NCI-H1417 treated with DMSO at 0.1 percent for 48 hours (cell line): ENCODE results near the gene ST14.

ENCODE experiments used
- DNase-seq: peaks from one replicate; lab custom pipeline; 2025; lab: John Stamatoyannopoulos, UW

Gene ST14

DNA sequence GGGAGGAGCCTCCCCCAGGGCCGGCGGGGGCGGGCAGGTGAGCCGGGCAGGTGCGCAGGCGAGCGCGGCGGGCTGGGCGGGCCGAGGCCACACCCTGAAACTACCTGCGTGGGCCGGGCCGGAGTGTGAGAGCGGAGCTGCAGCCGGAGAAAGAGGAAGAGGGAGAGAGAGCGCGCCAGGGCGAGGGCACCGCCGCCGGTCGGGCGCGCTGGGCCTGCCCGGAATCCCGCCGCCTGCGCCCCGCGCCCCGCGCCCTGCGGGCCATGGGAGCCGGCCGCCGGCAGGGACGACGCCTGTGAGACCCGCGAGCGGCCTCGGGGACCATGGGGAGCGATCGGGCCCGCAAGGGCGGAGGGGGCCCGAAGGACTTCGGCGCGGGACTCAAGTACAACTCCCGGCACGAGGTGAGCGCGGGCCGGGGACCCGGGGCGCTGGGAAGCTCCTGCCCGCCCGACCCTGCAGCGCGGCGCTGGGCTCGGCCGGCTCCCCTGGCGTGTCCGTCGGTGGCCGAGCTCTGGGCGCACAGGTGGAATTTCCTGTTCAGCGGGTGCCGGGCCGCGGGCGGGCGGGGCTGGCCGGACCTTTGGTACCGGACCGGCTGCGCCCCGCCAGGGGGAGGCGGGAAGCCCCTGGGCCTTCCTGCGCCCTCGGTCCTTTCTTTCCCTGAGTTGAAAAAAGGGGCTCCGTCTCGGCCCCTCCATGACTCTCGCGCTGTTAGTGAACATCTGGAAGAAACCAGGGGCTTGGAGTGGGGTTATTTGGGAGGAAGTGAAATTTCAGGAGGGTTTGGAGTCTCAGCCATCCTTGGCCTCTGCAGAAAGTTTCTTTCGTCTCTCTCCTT lies at the start of gene ST14:
ST14 (plus strand) TSS at position 126 of the 841 bp plus-strand sequence; CDS start at position 324, 198 bp downstream.
- peak; percentile 7 for DNase-seq

DNA sequence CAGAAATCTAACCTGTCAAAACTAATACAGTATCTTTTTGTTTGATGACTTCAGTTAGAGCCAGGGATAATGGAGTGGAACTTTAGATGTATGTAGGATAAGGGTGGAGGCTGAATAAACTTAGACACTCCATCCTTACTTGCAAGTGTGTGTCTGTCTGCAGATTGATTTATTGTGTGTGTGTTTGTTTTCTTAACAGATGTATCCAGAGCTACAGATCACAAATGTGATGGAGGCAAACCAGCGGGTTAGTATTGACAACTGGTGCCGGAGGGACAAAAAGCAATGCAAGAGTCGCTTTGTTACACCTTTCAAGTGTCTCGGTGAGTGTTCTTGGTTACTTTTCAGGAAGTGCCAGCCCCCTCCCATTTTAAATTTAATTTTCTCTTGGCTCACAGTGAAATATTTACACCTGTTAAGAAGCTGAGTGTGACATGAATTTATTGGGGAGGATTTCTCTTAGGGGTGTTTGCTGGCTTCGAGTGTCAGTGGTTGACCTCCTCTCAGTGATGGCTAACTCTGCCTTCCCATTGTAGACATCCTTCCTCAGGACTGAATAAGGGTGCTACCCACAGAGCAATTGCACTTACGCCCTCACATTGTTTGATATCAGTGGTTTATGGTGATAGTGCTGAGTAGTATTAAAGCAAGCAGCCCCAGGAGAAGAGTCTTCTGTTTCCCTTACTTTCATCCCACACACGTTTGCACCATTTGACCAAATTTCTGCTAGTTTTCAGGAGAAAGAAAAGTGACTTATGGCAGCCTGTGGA lies 49.1 kb upstream of the ST14 start:
- DNase-seq = no peak

DNA sequence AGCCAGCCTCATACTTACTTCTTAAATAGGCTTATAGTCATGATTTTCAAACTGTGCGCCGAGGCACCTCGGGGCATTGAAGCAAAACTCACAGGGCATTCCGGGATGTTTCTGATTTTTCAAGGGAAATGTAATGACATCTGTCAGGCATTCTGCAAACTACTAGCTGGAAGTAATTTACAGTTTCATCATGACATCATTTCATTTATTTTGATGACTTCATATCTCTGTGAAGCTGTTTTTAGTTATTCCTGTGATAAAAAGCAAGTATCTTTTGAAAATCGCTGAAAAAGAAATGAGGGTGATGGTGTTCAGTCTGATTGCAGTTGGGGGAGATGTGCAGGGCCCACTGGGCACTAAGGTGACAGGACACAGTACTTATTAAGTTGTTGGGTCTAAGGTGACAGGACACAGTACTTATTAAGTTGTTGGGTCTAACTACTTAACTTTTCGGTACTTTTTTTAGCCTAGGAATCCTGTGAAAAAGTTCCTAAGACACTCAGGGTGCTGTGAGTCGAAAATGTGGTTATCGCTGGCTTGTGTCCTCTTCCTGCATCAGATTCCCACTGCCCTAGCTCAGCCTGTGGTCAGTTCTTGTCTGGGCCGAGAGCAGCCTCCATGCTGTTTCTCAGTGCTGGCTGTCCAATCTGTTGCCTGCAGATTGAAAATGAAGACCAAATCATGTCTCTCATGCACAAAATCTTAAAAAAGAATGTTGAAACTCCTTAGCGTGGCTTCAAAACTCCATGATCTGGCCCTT lies 47.3 kb upstream of the ST14 start:
- no peak for DNase-seq

DNA sequence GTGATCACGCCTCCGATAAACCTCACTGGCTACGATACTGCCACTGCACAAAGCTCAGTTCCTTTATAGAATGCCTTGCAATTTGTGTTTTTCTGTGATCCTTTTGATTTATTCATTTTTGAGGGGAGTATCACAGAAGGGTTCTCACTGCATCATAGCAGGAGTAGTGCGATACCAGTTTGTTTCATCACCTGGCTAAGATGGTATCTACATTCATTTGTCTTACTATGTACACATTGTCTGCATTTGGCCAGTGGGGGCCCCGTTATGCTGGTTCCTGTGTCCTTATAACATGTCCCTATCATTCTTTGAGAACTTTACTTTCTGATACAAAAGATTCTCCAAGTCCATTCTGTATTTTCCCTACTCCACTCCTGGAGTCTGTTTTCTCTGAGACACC lies 45.3 kb upstream of the ST14 start:
- DNase-seq = no peak

DNA sequence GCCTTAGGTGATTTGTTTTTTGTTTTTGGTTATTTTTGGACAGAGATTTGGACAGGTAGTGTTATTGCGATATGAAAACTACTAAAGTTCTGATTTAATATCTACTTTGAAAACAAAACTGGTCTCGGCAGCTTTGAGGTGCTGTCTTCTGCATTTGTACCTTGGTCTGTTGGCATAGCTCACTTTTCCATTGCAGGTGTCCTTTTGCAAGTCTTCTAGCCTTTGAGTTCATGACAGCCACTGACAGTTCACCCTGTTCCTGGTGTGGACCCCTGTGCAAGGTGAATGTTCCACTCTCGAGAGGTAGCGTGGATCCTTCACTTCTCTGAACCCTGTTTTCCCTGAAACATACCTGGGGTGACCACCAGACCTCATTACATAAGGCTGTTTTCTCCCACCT lies 44.9 kb upstream of the ST14 start:
- no peak for DNase-seq

DNA sequence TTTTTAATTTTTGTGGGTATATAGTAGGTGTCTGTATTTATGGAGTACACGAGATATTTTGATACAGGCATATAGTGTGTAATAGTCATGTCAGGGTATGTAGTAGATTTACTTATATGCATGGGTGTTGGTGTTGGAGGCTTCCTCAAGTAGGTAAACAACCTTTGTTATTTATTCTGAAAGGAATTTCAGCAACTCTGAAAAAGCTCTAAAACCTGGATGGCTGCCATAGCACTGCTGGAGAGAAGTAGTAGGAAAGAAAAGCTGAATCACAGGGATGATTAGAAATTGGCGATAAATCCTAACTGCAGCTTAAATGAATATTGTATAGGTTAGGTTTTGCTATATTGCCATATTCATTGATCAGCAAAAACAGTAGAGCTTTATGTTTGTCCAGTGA lies 44.4 kb upstream of the ST14 start:
- DNase-seq = no peak

DNA sequence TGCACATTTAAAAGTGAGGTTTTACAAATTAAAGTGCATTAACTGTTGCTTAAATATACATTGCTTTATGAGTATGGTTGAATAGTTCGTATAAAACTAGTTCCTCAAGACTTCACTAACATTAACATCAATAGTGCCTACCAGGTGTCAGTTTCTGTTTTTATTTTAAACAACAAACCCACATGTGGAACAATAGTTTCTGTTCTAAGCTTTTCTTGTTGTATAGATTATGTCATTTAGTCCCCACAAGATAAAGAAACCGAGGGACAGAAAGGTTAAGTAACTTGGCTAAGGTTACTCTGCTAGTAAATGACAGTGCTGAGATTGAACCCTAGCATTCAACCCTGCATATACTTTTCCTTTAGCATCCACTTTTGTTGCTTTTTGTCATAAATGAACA lies 41.4 kb upstream of the ST14 start:
- DNase-seq = no peak

DNA sequence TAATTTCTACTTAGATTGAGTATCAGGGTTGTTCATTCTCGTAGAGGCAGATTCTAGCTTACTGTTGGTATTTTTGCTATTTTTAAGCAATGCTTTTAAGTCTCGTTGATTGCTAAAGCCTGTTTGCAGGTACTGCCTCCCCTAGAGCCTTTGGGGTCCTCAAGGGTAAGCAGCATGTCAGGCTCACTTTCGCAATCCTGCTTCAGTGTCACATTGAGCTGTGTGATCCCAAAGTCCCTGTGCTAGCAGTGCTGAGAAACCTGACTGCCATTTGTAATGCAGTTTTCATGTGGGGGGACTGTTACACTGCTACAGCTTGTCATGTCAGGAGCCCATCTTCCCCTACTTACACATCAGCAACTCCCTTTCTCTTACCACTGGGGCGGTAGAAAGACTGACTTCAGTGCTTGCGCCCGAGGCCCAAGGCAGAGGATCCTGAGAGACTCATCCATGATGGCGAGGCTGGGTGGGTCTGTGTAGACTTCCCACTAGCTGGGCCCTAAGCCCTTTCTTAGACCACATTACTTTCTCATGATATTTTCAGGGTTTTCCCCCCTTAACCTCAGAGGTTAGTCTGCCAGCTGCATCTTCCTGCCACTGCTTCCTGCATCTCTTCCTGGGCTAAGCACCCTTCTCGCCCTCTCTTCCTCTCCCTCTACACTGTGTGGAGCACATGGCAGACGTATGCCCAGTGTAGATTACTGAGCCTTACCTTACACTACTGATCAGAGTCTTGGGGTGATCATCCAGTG lies 40.8 kb upstream of the ST14 start:
- DNase-seq = no peak

DNA sequence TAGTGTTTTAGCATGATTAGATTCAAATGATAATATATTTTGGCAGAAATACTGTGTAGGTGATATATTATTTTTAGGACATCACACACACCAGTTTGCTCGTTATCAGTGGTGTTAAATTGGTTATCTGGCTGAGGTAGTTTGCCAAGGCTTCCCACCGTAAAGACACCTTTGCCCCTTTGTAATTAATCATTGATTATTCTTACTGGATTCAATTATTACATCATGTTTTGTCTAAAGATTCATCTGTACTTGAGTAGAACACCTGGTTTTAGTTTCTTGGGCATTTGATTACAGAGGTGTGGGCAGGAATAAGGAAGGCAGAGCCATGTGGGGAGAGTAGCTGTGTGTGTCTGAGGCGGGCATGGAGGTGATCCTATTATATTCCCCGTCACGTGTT lies 39.5 kb upstream of the ST14 start:
- DNase-seq = no peak

DNA sequence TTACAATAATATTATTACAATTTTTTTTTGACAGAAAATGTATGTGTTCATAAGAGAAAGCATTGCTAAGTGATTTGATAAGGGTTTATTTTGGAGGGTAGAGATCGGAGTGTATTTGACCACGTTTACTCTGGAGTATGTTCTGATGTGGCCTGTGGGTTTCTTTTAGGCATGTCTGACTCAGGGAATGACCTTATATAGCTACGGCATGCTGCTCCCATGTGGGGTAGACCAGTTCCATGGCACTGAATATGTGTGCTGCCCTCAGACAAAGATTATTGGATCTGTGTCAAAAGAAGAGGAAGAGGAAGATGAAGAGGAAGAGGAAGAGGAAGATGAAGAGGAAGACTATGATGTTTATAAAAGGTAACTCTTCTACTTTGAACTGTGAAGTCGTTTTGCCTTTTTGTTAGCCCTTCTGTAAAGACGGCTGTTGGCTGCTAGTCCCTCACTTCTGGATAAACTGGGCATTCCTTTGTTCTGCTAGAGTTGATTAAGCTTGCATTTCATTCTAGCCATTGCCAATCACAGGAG lies 38.1 kb upstream of the ST14 start:
- no peak for DNase-seq

DNA sequence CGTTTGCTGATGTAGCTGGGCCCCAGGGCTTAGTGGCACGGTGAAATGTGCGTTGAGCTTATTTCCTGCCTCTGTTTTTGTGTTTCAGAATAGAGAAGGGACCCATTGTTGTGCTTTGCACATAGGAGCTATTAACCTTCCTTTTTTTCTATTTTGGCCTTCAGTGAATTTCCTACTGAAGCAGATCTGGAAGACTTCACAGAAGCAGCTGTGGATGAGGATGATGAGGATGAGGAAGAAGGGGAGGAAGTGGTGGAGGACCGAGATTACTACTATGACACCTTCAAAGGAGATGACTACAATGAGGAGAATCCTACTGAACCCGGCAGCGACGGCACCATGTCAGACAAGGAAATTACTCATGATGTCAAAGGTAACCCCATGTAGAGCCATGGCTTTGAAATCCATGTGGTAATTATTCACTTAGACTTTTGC lies 37.4 kb upstream of the ST14 start:
- DNase-seq = no peak

DNA sequence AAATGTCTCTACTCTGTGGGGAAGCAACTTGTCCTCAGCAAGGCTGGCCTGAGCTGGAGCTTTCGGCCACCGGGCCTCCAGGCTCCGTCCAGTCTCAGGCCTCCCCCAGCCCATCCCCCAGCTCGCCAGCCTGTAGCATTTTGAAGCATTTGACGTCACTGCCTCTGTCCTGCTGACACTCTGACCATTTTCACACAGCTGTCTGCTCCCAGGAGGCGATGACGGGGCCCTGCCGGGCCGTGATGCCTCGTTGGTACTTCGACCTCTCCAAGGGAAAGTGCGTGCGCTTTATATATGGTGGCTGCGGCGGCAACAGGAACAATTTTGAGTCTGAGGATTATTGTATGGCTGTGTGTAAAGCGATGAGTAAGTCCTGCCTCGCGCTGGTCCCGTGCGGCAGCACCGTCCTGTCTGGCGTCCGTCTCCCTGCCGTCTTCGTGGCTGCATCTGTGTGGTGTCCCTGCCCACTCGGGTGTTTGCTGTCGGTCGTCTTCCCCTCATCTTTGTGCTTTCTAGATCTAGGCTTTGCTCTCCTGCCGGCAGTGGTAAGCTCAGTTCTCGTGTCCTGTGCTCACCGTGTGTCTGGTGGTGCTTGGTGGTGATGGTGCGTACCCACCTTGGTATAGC lies 36.1 kb upstream of the ST14 start:
- DNase-seq = no peak

DNA sequence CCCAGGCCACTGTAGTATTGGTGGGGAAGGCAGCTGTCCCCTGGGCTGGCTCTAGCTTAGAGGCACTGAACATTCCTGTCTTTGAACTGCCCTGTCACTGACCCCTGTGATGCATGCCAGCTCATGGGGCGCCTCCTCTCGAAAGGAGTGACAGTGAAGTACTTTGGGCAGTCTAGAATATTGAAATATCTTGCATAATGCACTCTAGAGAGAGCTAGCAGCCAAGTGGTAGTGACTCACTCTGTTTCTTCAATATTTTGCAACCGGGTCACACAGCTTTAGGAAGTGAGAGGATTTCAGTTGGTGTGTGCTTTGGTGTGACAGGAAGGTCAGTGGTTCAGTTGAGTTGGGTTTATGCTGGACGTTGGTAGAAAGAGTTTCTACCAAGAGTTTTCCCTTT lies 35.5 kb upstream of the ST14 start:
- no peak for DNase-seq

DNA sequence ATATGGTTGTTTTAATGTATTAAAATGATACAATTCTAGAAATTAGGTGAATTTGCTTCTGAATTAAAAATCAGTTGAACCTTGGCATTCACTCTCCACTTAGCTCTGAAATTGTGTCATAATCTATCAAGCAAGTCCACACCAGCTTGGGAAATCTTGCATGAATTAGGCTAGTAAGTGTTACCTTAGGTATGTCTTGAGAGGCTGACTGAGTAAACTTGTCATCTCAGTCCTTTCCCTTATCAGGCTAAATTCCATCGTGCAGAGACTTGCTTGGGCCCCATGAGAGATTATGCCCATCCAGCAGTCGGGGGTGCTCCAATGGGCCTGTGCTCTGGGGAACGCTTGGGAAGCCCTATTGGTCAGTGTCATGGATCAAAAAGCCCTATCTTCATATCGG lies 33.9 kb upstream of the ST14 start:
- DNase-seq = no peak

DNA sequence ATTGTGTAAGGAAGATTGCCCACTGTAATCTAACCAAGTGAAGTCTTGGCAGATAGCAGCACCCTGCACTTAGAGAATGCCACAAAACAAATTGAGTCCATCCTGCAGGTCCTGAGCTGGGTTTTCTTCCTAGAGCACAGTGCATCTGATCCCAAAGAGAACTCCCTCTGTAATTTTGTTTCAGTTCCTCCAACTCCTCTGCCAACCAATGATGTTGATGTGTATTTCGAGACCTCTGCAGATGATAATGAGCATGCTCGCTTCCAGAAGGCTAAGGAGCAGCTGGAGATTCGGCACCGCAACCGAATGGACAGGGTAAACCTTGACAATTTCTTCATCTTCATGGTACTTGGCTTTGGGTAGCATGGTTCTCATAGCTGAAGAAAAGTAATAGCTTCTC lies 33.1 kb upstream of the ST14 start:
- no peak for DNase-seq

DNA sequence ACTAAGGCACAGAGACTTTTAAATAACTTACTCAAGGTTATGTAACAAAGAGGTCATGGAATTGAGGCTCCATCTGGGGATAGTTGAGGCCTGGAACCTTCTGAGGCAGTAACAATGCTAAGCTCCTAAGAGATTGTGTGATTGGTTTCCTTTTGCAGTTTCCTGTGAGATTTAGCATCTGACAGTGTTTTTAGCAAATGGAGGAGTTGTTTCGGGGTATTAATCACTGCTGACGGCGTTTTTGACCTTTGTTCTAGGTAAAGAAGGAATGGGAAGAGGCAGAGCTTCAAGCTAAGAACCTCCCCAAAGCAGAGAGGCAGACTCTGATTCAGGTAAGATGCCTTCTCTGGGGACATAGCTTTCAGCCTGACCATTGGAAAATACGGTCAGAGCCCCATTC lies 32.1 kb upstream of the ST14 start:
- no peak for DNase-seq

DNA sequence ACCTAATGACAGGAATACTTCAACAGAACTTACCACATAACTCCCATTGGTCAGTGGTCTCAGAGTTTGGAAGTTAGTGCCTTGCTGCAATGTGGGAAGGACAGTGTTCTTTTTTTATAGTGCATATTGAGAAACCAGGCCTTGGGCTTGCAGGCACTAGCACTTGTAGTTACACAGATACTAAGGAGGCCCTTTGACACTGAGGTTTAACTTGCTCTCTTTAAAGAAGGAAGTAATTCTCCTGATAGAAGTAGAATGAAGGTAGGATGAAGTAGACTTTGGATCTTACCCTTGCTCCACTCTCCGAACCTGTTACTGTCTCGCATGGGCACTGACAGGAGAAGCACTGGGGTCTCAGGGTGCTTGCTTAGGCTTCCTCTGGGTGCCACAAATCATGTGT lies 31.0 kb upstream of the ST14 start:
- no peak for DNase-seq

DNA sequence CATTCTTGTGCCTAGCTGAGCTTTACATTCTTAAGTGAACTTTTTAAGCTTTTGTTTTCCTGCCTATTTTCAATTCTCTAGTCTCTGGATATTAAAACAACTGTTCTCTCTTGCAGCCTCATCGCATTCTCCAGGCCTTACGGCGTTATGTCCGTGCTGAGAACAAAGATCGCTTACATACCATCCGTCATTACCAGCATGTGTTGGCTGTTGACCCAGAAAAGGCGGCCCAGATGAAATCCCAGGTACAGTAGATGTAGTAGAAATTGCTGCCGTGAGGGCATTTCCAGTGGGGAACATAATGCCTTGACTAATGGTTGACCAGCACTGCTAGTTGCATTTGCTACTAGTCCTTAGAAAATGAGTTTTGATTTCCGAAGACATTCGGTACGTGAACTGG lies 29.7 kb upstream of the ST14 start:
- no peak for DNase-seq

DNA sequence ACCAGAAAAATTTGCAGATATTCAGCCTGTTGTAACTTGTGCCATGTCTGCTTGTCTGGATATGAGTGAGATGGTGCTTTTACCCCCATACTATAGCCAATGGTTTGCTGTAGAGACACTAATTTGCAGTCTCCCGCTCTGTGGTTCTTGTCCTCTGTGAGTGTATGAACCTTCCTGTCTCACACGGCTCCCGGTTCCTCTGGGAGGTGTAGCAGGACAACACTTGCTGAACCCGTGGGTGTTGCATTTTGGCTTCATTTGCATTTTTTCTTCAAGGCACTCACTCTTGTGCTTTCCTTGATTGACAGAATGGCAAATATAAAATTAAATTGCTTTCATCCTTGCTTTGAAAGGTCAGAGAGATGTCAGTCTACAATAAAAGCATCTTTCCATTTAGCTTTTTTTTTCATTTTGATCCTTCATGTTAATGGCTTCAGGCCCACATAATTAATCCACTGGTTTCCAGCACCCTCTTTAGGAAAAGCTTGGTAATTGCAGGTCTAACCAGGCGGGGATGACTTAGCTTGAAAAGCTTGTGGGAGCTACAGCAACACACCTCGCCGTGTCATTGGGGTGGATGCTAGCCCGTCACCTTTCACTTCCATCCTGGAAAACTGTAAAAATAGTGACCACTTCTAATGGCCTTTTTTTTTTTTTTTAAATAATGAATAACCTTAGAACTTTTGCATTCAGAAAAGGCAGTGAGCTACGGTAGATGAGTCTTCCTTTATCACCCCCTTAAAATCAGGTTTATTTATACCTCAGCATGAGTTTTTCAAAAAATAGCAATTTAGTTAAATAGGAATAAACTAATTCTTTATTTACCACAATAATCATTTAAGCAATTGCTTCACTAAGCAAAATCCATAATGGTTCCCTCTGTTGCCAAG lies 27.4 kb upstream of the ST14 start:
- DNase-seq = peak; percentile 9

DNA sequence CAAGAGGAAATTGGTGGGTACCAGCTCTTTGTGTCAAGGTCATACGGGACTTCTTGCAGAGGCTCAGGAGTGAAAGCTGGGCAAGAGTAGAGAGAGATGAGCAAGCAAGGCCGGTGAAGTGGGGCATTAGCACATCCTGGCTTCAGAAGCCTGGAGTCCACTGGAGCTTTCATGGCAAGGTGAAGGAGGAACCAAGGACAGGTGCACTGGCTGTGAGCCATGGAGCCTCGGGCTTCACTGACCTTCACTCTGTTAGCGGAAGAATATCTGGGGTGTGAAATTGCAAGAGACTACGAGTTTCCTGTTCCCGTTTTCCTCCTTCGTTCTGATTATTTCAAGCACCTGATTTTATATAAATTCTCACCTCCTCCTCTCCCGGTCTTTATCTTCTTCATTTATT lies 25.9 kb upstream of the ST14 start:
- no peak for DNase-seq
